Measurements from ENCODE around the gene ZNF185.

The ZNF185 gene

GRCh38 chrX:152945021-152945979 lies 47.4 kb downstream of the ZNF185 start:
- DNase-seq = no peak

GRCh38 chrX:152946681-152947080 lies 48.8 kb downstream of the ZNF185 start:
- no peak for DNase-seq
